GM18508 (cell line): ENCODE data around the gene PSMF1.
"Not testable (repeated sequence)": the region's sequence is repeated elsewhere in the genome, so short reads cannot be mapped to it uniquely, and the experiment has no call there.

ENCODE experiments used
- ATAC-seq: cut with Tn5 transposase; IDR thresholded peaks from one replicate; pipeline ENCODE4 v1.9.1; 2021; ENCODE audit warnings: moderate number of reproducible peaks; ENCODE audit not compliant: insufficient read depth, unreplicated experiment

The PSMF1 gene

GRCh38 chr20:1121429-1121828 is 3.0 kb downstream of the PSMF1 start:
- no peak for ATAC-seq

DNA sequence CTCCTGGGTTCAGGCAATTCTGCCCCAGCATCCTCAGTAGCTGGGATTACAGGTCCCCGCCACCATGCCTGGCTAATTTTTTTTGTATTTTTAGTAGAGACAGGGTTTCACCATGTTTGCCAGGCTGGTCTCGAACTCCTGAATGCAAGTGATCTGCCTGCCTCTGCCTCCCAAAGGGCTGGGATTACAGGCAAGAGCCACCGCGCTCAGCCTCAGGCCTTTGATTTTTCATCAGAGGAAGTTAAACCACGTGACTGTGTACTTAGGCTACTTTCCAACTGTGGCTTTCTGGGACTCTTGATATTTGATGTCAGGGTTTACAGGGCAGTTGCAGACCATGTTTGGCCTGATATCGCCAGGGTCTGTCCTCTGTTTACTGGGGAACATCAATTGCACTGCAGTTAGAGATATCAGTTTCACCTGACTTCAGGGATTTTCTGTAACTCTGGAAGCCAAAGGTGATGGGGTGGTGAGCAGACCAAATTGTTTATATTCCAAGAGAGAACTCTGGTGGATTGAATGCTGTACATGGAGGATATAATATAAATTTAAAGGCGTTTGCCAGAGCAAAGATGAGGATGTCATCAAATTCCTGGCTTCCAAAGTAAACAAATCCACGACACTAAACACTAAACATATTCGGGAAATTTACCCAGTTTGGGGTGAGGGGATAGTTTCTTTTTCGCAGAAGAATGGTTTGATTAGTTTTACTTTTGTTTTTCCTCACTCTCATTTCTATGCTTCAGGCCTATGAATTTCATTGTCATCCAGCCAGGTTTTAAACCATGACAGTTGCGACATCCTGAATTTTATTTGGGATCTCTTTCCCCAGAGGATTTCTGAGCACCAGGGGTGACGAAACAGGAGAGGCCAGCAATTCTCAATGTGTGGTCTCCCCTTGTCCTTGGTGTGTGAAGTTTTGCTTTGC is 4.2 kb downstream of the PSMF1 start:
- ATAC-seq: no peak

GRCh38 chr20:1123666-1124065 is 5.3 kb downstream of the PSMF1 start:
- no peak for ATAC-seq

DNA sequence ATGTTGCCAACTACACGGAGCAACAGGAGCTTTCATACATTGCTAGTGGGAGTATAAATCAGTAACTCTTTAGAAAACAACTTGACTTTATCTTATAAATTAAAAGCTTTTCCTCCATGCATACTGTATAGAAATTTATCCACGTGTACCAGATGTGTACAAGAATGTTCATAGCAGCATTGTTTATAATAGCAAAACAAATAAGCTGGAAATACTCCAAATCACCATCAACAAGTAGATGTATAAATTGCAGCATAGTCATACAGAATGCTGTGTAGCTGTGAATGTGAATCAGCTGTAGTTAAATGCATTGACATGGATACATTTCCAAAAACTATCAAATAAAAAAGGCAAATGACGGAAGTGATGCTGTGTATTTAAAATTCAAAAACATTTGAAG is 6.0 kb downstream of the PSMF1 start:
- ATAC-seq: no peak

DNA sequence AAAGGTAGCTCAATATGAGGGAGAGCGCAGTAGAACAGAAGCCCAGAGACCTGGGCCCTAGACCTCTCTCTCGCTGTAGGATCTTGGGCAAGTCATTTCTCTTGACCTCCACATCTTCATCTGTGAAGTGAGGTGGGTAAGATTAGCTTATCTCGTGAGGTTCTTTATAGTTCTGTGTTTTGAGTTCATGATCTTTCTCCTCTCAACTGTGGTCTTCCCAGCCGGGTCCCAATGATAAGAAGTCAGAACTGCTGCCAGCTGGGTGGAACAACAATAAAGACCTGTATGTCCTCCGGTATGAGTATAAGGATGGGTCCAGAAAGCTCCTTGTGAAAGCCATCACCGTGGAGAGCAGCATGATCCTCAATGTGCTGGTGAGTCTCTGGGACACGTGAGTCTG is 6.9 kb downstream of the PSMF1 start:
- no peak for ATAC-seq

DNA sequence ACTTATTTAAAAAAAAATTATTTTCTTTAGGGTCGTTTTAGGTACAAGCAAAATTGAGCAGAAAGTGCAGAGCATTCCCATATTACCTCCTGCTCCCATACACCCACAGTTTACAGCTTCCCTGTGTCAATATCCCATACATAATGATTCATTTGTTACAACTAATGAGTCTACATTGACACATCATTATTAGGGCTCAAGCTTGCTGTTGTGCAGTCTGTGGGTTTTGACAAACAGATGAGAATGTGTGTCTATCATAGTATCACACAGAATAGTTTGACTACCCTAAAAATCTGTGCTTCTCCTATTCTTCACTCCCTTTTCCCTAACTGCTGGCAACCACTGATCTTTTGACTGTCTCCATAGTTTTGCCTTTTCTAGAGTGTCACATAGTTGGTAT is 9.4 kb downstream of the PSMF1 start:
- no peak for ATAC-seq

GRCh38 chr20:1130058-1130694 is 11.8 kb downstream of the PSMF1 start:
- ATAC-seq: no peak

GRCh38 chr20:1130847-1131246 is 12.4 kb downstream of the PSMF1 start:
- no peak for ATAC-seq

DNA sequence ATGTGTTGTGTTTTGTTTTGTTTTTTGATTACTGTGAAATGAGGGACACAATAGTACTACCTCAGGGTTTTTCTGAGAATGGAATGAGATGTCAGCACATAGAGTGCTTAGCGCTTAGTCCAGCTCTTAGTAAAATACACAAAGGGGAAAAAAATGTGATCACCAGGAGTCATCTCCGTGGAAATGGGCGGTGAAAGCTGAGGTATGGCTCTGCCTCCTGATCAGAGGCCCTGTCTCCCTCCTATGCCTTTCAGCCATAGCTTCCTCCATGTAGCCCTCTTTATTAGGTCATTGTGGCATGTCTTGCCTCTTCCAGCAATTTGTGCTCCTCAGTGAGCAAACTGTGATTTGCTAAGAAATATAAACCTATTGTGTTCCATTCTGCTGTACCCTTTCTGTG is 13.0 kb downstream of the PSMF1 start:
- no peak for ATAC-seq

DNA sequence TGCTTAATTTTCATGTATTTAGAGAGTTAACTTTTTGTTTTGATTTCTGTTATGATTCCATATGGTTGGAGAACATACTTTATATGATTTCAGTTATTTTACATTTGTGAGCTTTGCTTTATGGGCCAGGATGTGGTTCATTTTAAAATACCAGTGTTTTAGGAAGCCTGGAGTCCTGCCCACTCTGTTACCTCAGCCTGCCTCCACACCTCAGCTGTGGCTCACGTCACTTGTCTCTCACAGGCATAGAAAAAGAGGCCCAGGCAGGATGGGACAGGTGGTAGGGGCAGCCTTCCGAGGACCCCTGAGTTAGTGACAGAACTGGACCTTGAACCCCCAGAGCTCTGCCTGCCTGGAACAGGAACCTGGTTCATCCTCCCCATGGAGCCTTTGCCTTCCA is 16.0 kb downstream of the PSMF1 start:
- ATAC-seq: no peak

DNA sequence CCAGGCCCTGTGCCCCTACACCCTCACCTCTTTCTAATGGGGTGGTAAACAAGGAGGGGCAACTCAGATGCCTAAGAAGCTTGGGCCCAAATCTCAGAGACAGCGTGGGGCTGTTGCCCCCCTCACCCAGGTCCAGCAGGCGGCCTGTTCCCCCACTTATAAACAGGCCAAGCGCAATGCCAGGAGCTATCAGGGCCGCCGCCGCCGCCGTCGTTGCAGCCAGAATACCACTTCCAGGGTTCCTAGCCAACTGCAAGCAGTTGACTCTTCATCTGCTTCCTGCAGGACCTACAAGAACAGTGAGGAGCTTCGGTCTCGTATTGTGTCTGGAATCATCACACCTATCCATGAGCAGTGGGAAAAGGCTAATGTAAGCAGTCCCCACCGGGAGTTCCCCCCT is 16.4 kb downstream of the PSMF1 start:
- ATAC-seq: no peak

GRCh38 chr20:1137236-1137635 is 18.8 kb downstream of the PSMF1 start:
- ATAC-seq: no peak

DNA sequence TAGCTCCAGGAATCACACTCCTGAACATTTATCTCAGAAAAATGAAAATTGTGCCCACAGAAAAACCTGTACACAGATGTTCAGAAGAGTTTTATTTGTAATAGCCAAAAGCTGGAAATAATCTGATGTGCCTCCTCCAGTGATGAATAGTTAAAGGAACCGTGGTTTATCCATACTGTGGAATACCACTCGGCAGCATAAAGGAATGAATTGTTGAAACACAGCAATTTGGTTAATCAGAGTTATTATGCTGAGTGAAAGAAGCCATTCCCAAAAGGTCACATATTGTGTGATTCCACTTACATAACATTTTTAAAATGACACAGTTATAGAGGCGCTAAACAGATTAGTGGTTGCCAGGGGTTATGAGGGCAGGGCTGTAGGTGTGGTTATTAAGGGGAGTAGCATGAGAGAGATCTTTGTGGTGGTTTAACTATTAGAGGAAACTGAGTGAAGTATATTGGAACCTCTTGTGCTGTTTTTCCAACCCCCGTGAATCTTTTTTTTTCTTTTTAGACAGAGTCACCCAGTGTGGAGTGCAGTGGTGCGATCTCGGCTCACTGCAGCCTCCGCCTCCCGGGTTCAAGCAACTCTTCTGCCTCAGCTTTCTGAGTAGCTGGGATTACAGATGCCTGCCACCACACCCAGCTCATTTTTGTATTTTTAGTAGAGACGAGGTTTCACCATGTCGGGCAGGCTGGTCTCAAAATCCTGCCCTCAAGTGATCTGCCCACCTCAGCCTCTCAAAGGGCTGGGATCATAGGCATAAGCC is 26.2 kb downstream of the PSMF1 start:
- no peak for ATAC-seq

- ATAC-seq: no peak
Measured at GRCh38 chr20:1146957-1147356, 28.6 kb downstream of the PSMF1 start.

DNA sequence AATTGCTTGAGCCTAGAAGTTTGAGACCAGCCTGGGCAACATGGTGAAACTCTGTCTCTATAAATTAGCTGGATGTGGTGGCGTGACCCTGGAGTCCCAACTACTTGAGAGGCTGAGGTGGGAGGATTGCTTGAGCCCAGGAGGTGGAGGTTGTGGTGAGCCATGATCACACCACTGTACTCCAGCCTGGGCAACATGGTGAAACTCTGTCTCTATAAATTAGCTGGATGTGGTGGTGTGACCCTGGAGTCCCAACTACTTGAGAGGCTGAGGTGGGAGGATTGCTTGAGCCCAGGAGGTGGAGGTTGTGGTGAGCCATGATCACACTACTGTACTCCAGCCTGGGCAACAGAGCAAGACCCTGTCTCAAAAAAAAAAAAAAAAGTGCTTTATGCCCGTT is 31.4 kb downstream of the PSMF1 start:
- not testable (repeated sequence) for ATAC-seq

DNA sequence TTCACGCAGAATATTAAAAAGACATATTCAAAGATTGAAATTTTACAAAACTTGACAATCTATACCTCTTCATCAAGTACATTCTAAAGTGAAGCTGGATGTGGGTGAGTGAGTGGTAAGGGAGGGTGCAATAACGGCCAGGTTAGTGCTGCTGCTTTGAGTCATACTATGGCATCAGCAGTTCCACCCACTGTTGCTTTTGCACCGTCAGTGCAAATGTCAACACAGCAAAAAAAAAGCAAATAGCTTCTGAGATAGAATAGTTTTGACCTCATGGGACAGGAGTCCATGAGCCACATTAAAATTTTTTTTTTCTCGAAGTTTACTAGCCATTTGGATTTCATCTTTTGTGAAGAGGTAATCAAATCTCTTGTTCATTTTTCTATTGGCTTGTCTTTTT is 31.8 kb downstream of the PSMF1 start:
- no peak for ATAC-seq

- ATAC-seq: no peak
Measured at GRCh38 chr20:1150968-1151367, 32.6 kb downstream of the PSMF1 start.

- ATAC-seq: no peak
Measured at GRCh38 chr20:1154226-1154625, 35.8 kb downstream of the PSMF1 start.

- ATAC-seq: no peak
Measured at GRCh38 chr20:1154691-1155090, 36.3 kb downstream of the PSMF1 start.

DNA sequence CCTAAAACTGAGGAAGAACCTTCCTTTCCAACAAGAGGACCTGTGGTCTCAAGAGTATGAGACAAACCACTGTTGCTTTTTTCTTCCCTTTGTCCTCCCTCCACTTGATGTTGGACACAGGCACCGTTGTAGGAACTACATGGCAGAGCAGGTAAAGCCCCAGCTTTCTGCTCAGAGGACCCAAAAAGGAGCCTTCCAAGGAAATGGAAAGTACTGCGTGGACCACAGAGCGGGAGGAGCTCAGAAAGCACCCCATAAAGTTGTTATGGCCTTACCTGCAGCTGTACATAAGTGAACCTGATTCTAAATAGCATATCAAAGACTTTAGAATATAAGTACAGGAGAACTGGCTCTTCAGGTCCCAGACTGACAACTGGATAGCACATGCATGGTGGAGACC is 36.9 kb downstream of the PSMF1 start:
- no peak for ATAC-seq

- ATAC-seq: no peak
Measured at GRCh38 chr20:1160496-1160895, 42.1 kb downstream of the PSMF1 start.
